H9 (cell line): ENCODE results near the gene TMEM175. TPM values are rescaled to one million over a fixed set of nuclear protein-coding genes. Genes with fewer than 3 reads are reported as not detected.

ENCODE experiments used
- DNase-seq: peaks from one replicate; pipeline ENCODE4 v3.0.0-alpha.2; 2017
- H2AFZ ChIP-seq: one replicate; pipeline ENCODE4 v1.6.1; 2013; ENCODE audit warnings: mild to moderate bottlenecking, low read length, control low read depth, moderate library complexity
- H2AK5ac ChIP-seq: 2 replicates; pipeline ENCODE4 v1.6.1; 2013; ENCODE audit warnings: low read length, control low read depth, mixed read lengths; ENCODE audit not compliant: insufficient read length
- H2BK120ac ChIP-seq: one replicate; pipeline ENCODE4 v1.6.1; 2013; ENCODE audit warnings: low read depth, mild to moderate bottlenecking, low read length, control low read depth, inconsistent platforms; ENCODE audit not compliant: poor library complexity, severe bottlenecking
- H2BK12ac ChIP-seq: 2 replicates; pipeline ENCODE4 v1.6.1; 2013; ENCODE audit warnings: low read length, control low read depth, mixed read lengths, low read depth; ENCODE audit not compliant: insufficient read length
- H2BK15ac ChIP-seq: 2 replicates; pipeline ENCODE4 v1.6.1; 2013; ENCODE audit warnings: low read depth, low read length, control low read depth
- H2BK20ac ChIP-seq: one replicate; pipeline ENCODE4 v1.6.1; 2013; ENCODE audit warnings: low read depth, mild to moderate bottlenecking, low read length, control low read depth, inconsistent platforms; ENCODE audit not compliant: poor library complexity, severe bottlenecking
- H2BK5ac ChIP-seq: 2 replicates; pipeline ENCODE4 v1.6.1; 2013; ENCODE audit warnings: low read length, control low read depth, mixed read lengths; ENCODE audit not compliant: insufficient read length
- H3K14ac ChIP-seq: 2 replicates; pipeline ENCODE4 v1.6.1; 2013; ENCODE audit warnings: low read length, control low read depth; ENCODE audit not compliant: insufficient read depth
- H3K18ac ChIP-seq: 2 replicates; pipeline ENCODE4 v1.6.1; 2013; ENCODE audit warnings: low read depth, mild to moderate bottlenecking, mixed read lengths, low read length, control low read depth; ENCODE audit not compliant: insufficient read length
- H3K23ac ChIP-seq: 2 replicates; pipeline ENCODE4 v1.6.1; 2013; ENCODE audit warnings: low read length, control low read depth, mixed read lengths, low read depth; ENCODE audit not compliant: insufficient read length
- H3K23me2 ChIP-seq: 2 replicates; pipeline ENCODE4 v1.6.1; 2013; ENCODE audit warnings: low read depth, mild to moderate bottlenecking, mixed read lengths, low read length, control low read depth; ENCODE audit not compliant: insufficient read length, poor library complexity, severe bottlenecking
- H3K27ac ChIP-seq: 2 replicates; pipeline ENCODE4 v1.5.1; 2013; ENCODE audit warnings: low read length, control low read depth, mixed read lengths, low read depth; ENCODE audit not compliant: insufficient read length
- H3K27me3 ChIP-seq: 2 replicates; pipeline ENCODE4 v1.6.1; 2013; ENCODE audit warnings: low read length, control low read depth, inconsistent platforms; ENCODE audit not compliant: insufficient read depth
- H3K4ac ChIP-seq: 2 replicates; pipeline ENCODE4 v1.6.1; 2013; ENCODE audit warnings: low read depth, mild to moderate bottlenecking, control low read depth, inconsistent platforms, low read length, moderate library complexity
- H3K4me1 ChIP-seq: 2 replicates; pipeline ENCODE4 v1.6.1; 2013; ENCODE audit warnings: low read length, control low read depth, inconsistent platforms; ENCODE audit not compliant: insufficient read depth
- H3K4me2 ChIP-seq: 2 replicates; pipeline ENCODE4 v1.6.1; 2013; ENCODE audit warnings: low read length, control low read depth, mixed read lengths; ENCODE audit not compliant: insufficient read length, insufficient read depth
- H3K56ac ChIP-seq: 2 replicates; pipeline ENCODE4 v1.6.1; 2013; ENCODE audit warnings: low read depth, mild to moderate bottlenecking, mixed read lengths, low read length, control low read depth; ENCODE audit not compliant: insufficient read length
- H3K79me1 ChIP-seq: 2 replicates; pipeline ENCODE4 v1.6.1; 2013; ENCODE audit warnings: low read depth, mild to moderate bottlenecking, moderate library complexity, low read length, control low read depth, inconsistent platforms; ENCODE audit not compliant: insufficient read depth, poor library complexity, severe bottlenecking
- H3K79me2 ChIP-seq: 2 replicates; pipeline ENCODE4 v1.6.1; 2013; ENCODE audit warnings: low read length, control low read depth, inconsistent platforms; ENCODE audit not compliant: insufficient read depth
- H3K9ac ChIP-seq: 2 replicates; pipeline ENCODE4 v1.6.1; 2013; ENCODE audit warnings: low read length, control low read depth, mixed read lengths; ENCODE audit not compliant: insufficient read length; ENCODE audit errors: extremely low read depth
- H3K9me3 ChIP-seq: one replicate; pipeline ENCODE4 v1.6.1; 2013; ENCODE audit warnings: low read depth, low read length, inconsistent platforms; ENCODE audit not compliant: control insufficient read depth
- H3T11ph ChIP-seq: one replicate; pipeline ENCODE4 v1.6.1; 2013; ENCODE audit warnings: mild to moderate bottlenecking, low read length, control low read depth, inconsistent platforms
- H4K20me1 ChIP-seq: one replicate; pipeline ENCODE4 v1.6.1; 2013; ENCODE audit not compliant: control insufficient read depth, insufficient read length, insufficient read depth
- H4K5ac ChIP-seq: 2 replicates; pipeline ENCODE4 v1.6.1; 2013; ENCODE audit warnings: low read depth, mild to moderate bottlenecking, mixed read lengths, low read length, control low read depth; ENCODE audit not compliant: insufficient read length
- H4K8ac ChIP-seq: replicated peaks from 2 replicates; pipeline ENCODE4 v1.6.1; 2013; ENCODE audit warnings: low read length, control low read depth, mixed read lengths, low read depth; ENCODE audit not compliant: insufficient read length
- H4K91ac ChIP-seq: 2 replicates; pipeline ENCODE4 v1.6.1; 2013; ENCODE audit warnings: low read depth, mild to moderate bottlenecking, moderate library complexity, mixed read lengths, low read length, control low read depth; ENCODE audit not compliant: insufficient read length
- H3K27ac Mint-ChIP-seq, 3 experiments: 2 replicates in 2 of 3; 3 replicates in 1 of 3; pipeline ENCODE4 v1.8.0; 2020 to 2021; ENCODE audit warnings: mixed read lengths in 3 of 3, mild to moderate bottlenecking in 1 of 3, moderate library complexity in 1 of 3
- H3K27me3 Mint-ChIP-seq: 2 replicates; pipeline ENCODE4 v1.8.0; 2021; ENCODE audit warnings: low read depth, mild to moderate bottlenecking, moderate library complexity, mixed read lengths
- H3K36me3 Mint-ChIP-seq, 3 experiments: 2 replicates in 2 of 3; 3 replicates in 1 of 3; pipeline ENCODE4 v1.8.0; 2020 to 2021; ENCODE audit warnings: low read depth in 3 of 3, mixed read lengths in 3 of 3; ENCODE audit not compliant: insufficient read depth in 1 of 3
- H3K4me1 Mint-ChIP-seq, 2 experiments: 2 replicates each; pipeline ENCODE4 v1.8.0; 2020; ENCODE audit warnings: mixed read lengths in 2 of 2
- H3K4me3 Mint-ChIP-seq, 2 experiments: 2 replicates in 1 of 2; 3 replicates in 1 of 2; pipeline ENCODE4 v1.8.0; 2020 to 2021; ENCODE audit warnings: mild to moderate bottlenecking in 2 of 2, mixed read lengths in 2 of 2, moderate library complexity in 1 of 2
- H3K9me3 Mint-ChIP-seq, 2 experiments: 2 replicates in 1 of 2; 3 replicates in 1 of 2; pipeline ENCODE4 v1.8.0; 2020; ENCODE audit warnings: mild to moderate bottlenecking in 2 of 2, mixed read lengths in 2 of 2, moderate library complexity in 1 of 2
- CTCF ChIP-seq: fragments of 200-600 bp; sonication (generic); conservative IDR thresholded peaks from 3 replicates; pipeline ENCODE4 v1.8.0; 2021; ENCODE audit warnings: antibody characterized with exemption, mild to moderate bottlenecking
- WGBS: extraction: QIAGEN DNeasy Blood & Tissue Kit; methylation state at CpG from one replicate; pipeline ENCODE4 v1.1.7; 2013; ENCODE audit warnings: missing lambda C conversion rate, low lambda C conversion rate, mixed read lengths; ENCODE audit not compliant: insufficient read length; ENCODE audit errors: extremely low coverage; 5-methylcytosine and 5-hydroxymethylcytosine counted together
- total RNA-seq: library from RNA; stranded (reverse); gene quantifications from 2 replicates; pipeline ENCODE4 v1.2.1, GENCODE V29; 2021

Gene TMEM175
- total RNA-seq, 1 experiment from 2014 or later: 6.4 TPM

- Histone ChIP-seq H3K27ac (no peak overlapping the region), H3K79me2 (peaks cover 12% of the 10 kb centered on the region; the same call in 1 of the 2 replicates), H3K23me2 (no peaks in the 10 kb centered on the region), H4K8ac (no peak overlapping the region), H3K4me2 (no peak overlapping the region), H2BK120ac (no peak overlapping the region), H2BK5ac (no peak overlapping the region), H3K56ac (no peak overlapping the region), H3K9me3 (no peaks in the 10 kb centered on the region), H3K18ac (no peak overlapping the region), H3K9ac (no peak overlapping the region), H3T11ph (no peak overlapping the region), H3K14ac (no peak overlapping the region; the same call in 1 of the 2 replicates), H3K27me3 (no peaks in the 10 kb centered on the region), H2BK15ac (no peak overlapping the region), H4K5ac (no peak overlapping the region), H2BK12ac (no peak overlapping the region), H4K20me1 (no peaks in the 10 kb centered on the region), H2AK5ac (no peak overlapping the region), H3K4me1 (no peaks in the 10 kb centered on the region), H3K4ac (no peak overlapping the region), H2AFZ (no peak overlapping the region), H4K91ac (no peak overlapping the region), H2BK20ac (no peak overlapping the region), H3K23ac (no peak overlapping the region), H3K79me1 (peaks cover 9% of the 10 kb centered on the region)
- peaks cover 2 to 18% (median 17%) of the 10 kb centered on the region in 3 experiments; a peak in 5 of 7 replicates for H3K36me3 Mint-ChIP-seq
- H3K4me1 Mint-ChIP-seq: peaks cover 6 to 7% of the 10 kb centered on the region in 2 experiments
- no peaks in the 10 kb centered on the region; the same call in 1 of the 2 replicates for H3K27me3 Mint-ChIP-seq
- no peak for DNase-seq
- peak overlapping the region; percentile 0 to 68 (median 30); a peak in 5 of 7 replicates for H3K27ac Mint-ChIP-seq
- WGBS: no CpG with 5 or more reads among the region's 20 CpGs
- H3K9me3 Mint-ChIP-seq: no peaks in the 10 kb centered on the region
- no peak overlapping the region; a peak in 1 of 5 replicates for H3K4me3 Mint-ChIP-seq
- TF ChIP-seq CTCF: no peak
Measured at GRCh38 chr4:915041-915474, 17.2 kb upstream of the TMEM175 start.
